Rectal smooth muscle tissue (tissue), 1 donor: ENCODE measurements around the gene OTUD5.
"Not testable (repeated sequence)": the region's sequence is repeated elsewhere in the genome, so short reads cannot be mapped to it uniquely, and the experiment has no call there.

Experiments used
- H3K27ac ChIP-seq: one replicate; pipeline ENCODE4 v1.7.0; 2013; ENCODE audit warnings: low read depth, low read length, inconsistent platforms
- H3K27me3 ChIP-seq: one replicate; pipeline ENCODE4 v1.7.0; 2013; ENCODE audit warnings: low read length; ENCODE audit not compliant: control insufficient read depth, insufficient read depth
- H3K36me3 ChIP-seq: one replicate; pipeline ENCODE4 v1.7.0; 2013; ENCODE audit warnings: low read length; ENCODE audit not compliant: control insufficient read depth, insufficient read depth
- H3K4me1 ChIP-seq: one replicate; pipeline ENCODE4 v1.7.0; 2013; ENCODE audit warnings: low read length; ENCODE audit not compliant: control insufficient read depth, insufficient read depth
- H3K4me3 ChIP-seq: one replicate; pipeline ENCODE4 v1.7.0; 2013; ENCODE audit warnings: low read length
- H3K9ac ChIP-seq: one replicate; pipeline ENCODE4 v1.7.0; 2013; ENCODE audit warnings: low read length

OTUD5 gene

GRCh38 chrX:48983081-48983480, 25.7 kb upstream of the OTUD5 start:
- H3K36me3 ChIP-seq = peaks cover 21% of the 10 kb centered on the region
- H3K27me3 ChIP-seq = no peaks in the 10 kb centered on the region
- H3K27ac ChIP-seq = no peak overlapping the region

DNA sequence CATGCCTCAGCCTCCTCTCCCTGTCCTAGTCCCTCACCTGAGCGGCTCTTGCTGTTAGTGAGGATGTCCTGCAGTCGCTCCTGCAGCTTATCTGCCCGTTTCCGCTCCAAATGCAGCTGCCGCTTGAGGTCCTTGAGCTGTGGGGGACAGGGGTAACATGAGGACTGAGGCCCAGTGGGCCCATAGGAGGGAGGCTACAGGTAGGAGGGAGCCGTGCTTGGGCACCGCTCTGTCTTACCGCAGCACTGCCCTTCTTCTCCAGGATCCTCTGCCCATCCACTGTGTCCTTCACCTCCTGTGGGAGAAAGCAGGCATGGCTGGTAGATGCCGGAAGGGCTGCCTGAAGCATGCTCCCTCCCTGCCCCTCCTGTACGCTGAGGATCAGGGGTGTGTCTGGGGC, 23.8 kb upstream of the OTUD5 start:
- Histone ChIP-seq H3K9ac (no peak overlapping the region), H3K4me1 (no peaks in the 10 kb centered on the region), H3K36me3 (peaks cover 22% of the 10 kb centered on the region), H3K27me3 (no peaks in the 10 kb centered on the region), H3K27ac (no peak overlapping the region), H3K4me3 (no peak overlapping the region)

More at GRCh38 chrX:48983081-48983480, 25.7 kb upstream of the OTUD5 start:
- H3K4me1 ChIP-seq = no peaks in the 10 kb centered on the region
- H3K9ac ChIP-seq = no peak overlapping the region
- H3K4me3 ChIP-seq = no peak overlapping the region

- H3K4me1 ChIP-seq, H3K27ac ChIP-seq, H3K27me3 ChIP-seq, H3K9ac ChIP-seq, H3K4me3 ChIP-seq: not testable (repeated sequence)
- H3K36me3 ChIP-seq = peaks cover 23% of the 10 kb centered on the region
Observed at GRCh38 chrX:48980341-48980740, 22.9 kb upstream of the OTUD5 start.

- Histone ChIP-seq H3K27me3 (no peaks in the 10 kb centered on the region), H3K36me3 (peaks cover 12% of the 10 kb centered on the region), H3K27ac (no peak overlapping the region), H3K9ac (no peak overlapping the region), H3K4me1 (no peaks in the 10 kb centered on the region), H3K4me3 (no peak overlapping the region)
Observed at GRCh38 chrX:48978226-48978625, 20.8 kb upstream of the OTUD5 start.

DNA sequence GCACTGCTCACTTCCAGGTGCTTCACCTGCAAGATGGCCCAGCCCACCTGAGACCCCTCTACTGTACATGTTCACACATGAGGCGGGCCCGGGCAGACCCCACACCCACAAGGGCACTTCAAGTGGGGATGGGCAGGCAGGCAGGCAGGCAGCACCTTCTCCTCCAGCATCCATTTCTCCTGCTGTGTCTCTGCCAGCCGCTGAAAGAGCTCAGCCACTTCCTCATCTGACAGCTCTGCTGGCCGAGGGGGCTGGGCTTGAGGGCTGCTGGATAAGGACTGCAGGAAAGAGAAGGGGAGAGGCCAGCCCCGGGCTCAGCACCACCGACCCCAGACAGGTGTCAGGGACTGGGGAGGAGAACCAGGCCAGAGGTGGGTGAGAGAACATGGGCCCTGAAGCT, 18.7 kb upstream of the OTUD5 start:
- Histone ChIP-seq H3K27ac (no peak overlapping the region), H3K4me1 (no peaks in the 10 kb centered on the region), H3K27me3 (peaks cover 2% of the 10 kb centered on the region), H3K9ac (no peak overlapping the region), H3K4me3 (no peak overlapping the region), H3K36me3 (peaks cover 7% of the 10 kb centered on the region)

DNA sequence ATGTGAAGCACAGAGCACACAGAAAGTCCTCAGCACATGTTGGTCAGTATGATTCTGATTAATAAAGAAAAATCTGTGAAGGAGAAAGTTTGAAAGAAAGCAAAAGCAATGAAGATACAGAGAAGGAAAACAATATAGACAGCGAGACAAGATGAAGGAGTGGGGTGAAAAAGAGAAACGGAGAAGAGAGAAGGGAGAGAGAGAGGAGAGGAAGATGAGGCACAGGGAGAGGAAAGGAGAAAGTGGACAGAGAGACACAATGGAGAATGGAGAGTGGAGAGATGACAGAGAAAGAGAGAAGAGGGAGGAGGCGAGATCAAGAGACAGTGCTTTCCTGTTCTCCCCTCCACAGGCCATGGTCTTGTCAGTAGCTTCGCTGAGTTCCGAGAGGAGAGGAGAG, 18.1 kb upstream of the OTUD5 start:
- H3K4me1 ChIP-seq = no peaks in the 10 kb centered on the region
- peaks cover 2% of the 10 kb centered on the region for H3K27me3 ChIP-seq
- H3K36me3 ChIP-seq = peaks cover 6% of the 10 kb centered on the region
- no peak overlapping the region for H3K9ac ChIP-seq
- H3K4me3 ChIP-seq = no peak overlapping the region
- no peak overlapping the region for H3K27ac ChIP-seq

DNA sequence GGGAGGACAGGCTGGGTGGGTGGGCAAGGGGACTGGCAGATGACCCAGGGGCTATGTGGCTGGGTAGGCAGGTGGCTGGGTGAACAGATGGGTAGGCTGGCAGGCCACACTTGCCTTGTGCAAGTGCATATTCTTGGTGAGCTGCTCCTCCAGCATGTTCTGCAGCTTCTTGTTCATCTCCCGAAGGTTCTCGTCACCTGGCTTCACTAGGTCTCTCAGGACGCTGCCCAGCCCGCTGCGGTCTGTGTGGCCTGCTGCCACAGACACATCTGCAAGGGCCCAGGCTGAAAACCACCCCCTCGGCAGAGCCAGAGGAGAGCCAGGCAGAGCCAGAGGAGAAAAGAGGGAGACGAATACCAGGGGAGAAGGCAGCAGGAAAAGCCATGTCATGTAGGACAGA, 17.6 kb upstream of the OTUD5 start:
- Histone ChIP-seq H3K4me1 (no peaks in the 10 kb centered on the region), H3K27me3 (peaks cover 2% of the 10 kb centered on the region), H3K36me3 (peaks cover 6% of the 10 kb centered on the region), H3K9ac (no peak overlapping the region), H3K4me3 (no peak overlapping the region), H3K27ac (no peak overlapping the region)

DNA sequence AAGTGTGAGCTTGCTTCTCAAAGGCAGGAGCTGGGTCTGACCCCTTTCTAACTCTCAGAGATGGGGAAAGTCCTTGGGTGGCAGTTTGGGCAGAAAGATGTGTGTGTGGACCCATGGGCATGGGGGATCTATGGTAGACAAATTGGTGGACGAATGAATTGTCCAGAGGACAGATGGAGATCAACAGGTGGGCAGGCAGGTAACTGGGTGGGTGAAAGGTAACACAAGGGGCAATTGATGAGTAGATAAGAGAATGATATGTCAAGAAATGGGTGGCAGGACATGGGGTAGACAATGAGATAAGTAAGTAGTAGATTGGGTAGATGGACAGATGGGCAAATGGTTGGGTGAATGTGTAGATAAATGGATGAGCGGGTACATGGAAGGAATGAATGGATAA, 17.2 kb upstream of the OTUD5 start:
- H3K27me3 ChIP-seq = peaks cover 2% of the 10 kb centered on the region
- no peaks in the 10 kb centered on the region for H3K4me1 ChIP-seq
- H3K27ac ChIP-seq = no peak overlapping the region
- H3K36me3 ChIP-seq = peaks cover 6% of the 10 kb centered on the region
- no peak overlapping the region for H3K4me3 ChIP-seq
- no peak overlapping the region for H3K9ac ChIP-seq

GRCh38 chrX:48974033-48974432, 16.6 kb upstream of the OTUD5 start:
- Histone ChIP-seq H3K27ac (no peak overlapping the region), H3K27me3 (peaks cover 2% of the 10 kb centered on the region), H3K4me3 (no peak overlapping the region), H3K4me1 (no peaks in the 10 kb centered on the region), H3K36me3 (peaks cover 6% of the 10 kb centered on the region), H3K9ac (no peak overlapping the region)

DNA sequence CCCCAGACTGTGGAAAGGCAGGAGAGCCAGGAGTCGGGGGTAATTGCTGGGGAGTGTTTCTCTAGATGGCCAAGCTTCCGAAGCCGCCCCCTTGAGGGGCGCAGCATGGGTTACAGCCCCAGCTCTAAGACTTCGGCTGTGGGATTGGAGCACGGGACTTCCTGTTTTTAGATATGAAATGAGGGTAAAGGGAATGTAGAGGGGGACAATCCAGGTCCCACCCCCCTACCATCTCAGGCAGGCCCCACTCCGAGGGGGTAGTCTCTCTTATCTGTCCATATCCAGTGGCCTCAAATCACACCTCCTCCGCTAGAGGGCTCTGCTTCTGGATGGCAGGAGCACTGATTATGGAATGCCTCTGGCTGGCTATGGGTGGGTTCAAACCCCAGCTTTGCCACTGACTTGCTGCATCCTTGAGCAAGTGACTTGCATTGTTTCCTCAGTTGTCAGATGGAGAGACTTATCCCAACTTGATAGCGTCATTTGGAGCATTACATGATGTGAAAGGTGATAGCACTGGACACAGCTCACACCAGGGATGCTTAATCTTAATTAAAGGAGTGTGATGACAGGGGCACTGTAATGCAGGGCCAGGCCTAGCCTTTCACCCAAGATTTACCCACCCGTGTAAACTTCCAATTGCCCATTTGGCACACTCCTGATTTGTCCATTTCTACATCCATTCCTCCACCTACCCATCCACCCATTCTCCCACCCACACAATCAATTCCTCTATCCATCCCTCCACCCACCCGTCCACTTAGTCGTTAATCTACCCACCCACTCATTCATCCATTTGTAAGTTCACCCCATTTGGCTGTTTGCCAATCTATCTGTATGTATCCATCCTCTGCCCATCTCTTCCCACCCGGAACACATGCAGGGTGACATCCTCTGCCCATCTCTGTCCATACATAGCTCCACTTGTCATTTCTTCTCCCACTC, 15.1 kb upstream of the OTUD5 start:
- H3K27ac ChIP-seq = no peak overlapping the region
- peaks cover 2% of the 10 kb centered on the region for H3K27me3 ChIP-seq
- no peaks in the 10 kb centered on the region for H3K4me1 ChIP-seq
- no peak overlapping the region for H3K9ac ChIP-seq
- peaks cover 6% of the 10 kb centered on the region for H3K36me3 ChIP-seq
- peak overlapping the region; percentile 29 for H3K4me3 ChIP-seq

DNA sequence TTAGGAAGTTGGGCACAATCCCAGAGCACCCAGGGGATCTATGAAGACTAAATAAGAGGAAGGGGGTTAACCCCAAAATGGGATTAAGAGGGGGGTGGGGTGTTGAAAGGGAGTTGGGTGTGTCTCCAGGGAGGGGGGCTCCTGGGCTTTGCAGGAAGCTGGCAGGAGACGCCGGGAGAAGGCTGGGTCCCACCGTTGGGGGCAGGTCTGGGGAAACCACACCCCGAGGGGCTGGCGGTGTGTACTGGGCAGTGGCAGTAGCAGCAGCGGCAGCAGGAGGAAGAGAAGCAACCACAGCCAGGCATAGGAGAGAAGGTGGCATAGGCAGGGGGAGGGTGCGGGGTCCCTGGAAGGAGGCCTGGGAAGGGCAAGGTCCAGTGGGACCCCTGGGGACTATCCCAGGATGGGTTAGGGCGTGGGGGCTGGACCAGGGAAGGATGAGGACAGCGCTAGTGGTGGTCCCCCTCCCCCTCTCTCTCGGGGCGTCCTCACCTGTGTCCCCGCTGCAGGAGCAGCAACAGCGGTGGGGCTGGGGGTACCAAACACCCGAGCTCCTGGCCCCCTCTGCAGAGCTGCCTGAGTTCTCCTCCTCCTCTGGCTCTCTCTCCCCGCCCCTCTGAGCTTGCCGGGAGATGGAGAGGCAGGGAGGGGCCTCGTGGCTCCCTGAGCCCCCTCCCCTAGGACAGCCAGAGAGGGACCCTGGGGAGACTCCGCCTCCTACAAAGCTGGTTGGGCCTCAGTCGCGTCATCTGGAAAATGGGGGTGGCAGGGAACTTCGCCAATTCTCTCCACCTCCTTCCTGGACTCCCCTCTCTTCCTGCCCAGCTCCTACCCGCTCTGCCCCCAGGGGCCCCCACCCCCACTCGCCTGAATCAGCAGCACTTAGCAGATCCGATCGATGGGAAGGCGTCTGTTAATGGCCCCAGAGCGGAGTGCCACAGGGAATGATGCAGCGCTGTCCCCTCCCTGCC, 14.1 kb upstream of the OTUD5 start, which contains the start of gene KCND1:
Gene KCND1 (minus strand): TSS at position 596 of the 971 bp plus-strand sequence. CDS start 1,573 bp downstream, outside the sequence.
- Histone ChIP-seq H3K27me3 (peaks cover 2% of the 10 kb centered on the region), H3K4me3 (peak within 1 kb of the TSS; percentile 29)

DNA sequence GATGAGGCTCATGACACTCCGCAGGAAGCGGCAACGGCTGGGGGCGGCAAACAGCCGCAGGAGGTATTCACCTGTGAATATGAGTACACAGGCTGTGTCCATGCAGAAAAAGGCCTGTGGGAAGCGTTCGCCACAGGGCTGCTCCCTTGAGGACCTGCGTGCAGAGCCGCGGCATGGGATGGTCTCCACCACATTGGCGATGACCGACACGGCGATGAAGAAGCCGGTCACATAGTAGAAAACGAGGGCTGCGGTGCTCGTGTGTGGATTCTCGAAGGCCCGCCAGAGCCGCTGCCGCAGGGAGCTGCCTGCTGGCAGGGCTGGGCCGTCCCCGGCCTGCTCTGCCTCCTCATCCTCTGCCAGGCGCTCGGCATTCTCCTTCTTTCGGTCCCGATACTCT, 12.1 kb upstream of the OTUD5 start:
- Histone ChIP-seq H3K36me3 (no peaks in the 10 kb centered on the region), H3K4me1 (no peaks in the 10 kb centered on the region), H3K9ac (no peak overlapping the region), H3K4me3 (no peak overlapping the region), H3K27me3 (peaks cover 2% of the 10 kb centered on the region), H3K27ac (no peak overlapping the region)

More for the DNA sequence above, 14.1 kb upstream of the OTUD5 start, which contains the start of gene KCND1:
- Histone ChIP-seq H3K36me3 (peaks cover 6% of the 10 kb centered on the region), H3K27ac (peak within 1 kb of the TSS; percentile 34), H3K4me1 (no peaks in the 10 kb centered on the region), H3K9ac (no peak within 1 kb of the TSS)
